ENCODE results near the gene OR2D3. TPM values are rescaled to one million over a fixed set of nuclear protein-coding genes. Genes with fewer than 3 reads are reported as not detected.

OR2D3 gene
- total and polyA plus RNA-seq, 2 of the 13 experiments (the other 11 are each of a cell fraction or from before 2014, with no cell fraction given), result not detected

- TF ChIP-seq ZNF850 (CRISPR knock-in tag; conservative IDR thresholded peaks at IDR 0.05) (no peak), FOXA3 (CRISPR knock-in tag; IDR thresholded peaks at IDR 0.05) (no peak)
These were observed 41.9 kb downstream of the OR2D3 start (continued) for GRCh38 chr11:6962673-6963072.

- H3K79me2 ChIP-seq (ENCODE audit: insufficient read depth, low read length), result no peaks in the 10 kb centered on the region
- no peak overlapping the region for H3K4me2 ChIP-seq (ENCODE audit: low read depth, low read length)
- intact Hi-C loops (cut with micrococcal nuclease; ENCODE audit: unreplicated experiment) (no loop called here), in situ Hi-C loops (cut with HindIII; ENCODE audit: extremely low pct_ligation_motif_present, low pct_unique_long_range_greater_than_20kb) (no loop called here)
- no peak overlapping the region for H3K27ac ChIP-seq (ENCODE audit: extremely low read length, insufficient read depth, low read length)
- H3K9me3 ChIP-seq (ENCODE audit: low read length), result no peaks in the 10 kb centered on the region
- H3K4me3 ChIP-seq (replicated peaks in 1 of 3; ENCODE audit: insufficient read depth in 1 of 3, low read depth in 2 of 3, low read length in 3 of 3), result no peak overlapping the region
- FAIRE-seq (no peak), ATAC-seq (no peak), DNase-seq (ENCODE audit: low spot score) (no peak)
- ChIA-PET CTCF (ENCODE audit: low intra/inter-chr PET ratio, low total read pairs) (no interaction called here), POLR2A (no interaction called here)
- no TSS peak for BruUV-seq (replicated peaks)
- no peaks in the 10 kb centered on the region for H3K36me3 ChIP-seq (replicated peaks in 1 of 2; ENCODE audit: control insufficient read depth in 1 of 2, insufficient read depth in 2 of 2, low read length in 2 of 2)
- no peak overlapping the region for H3K9ac ChIP-seq (ENCODE audit: insufficient read depth, low read depth, low read length)
- H3K27me3 ChIP-seq (ENCODE audit: control insufficient read depth in 1 of 2, insufficient read depth in 2 of 2, low read length in 2 of 2), result no peaks in the 10 kb centered on the region
- WGBS (ENCODE audit: low lambda C conversion rate), result 0% methylated on average over 1 of the region's 1 CpG
- no peak overlapping the region for H2AFZ ChIP-seq (ENCODE audit: low read length)
- H3K4me1 ChIP-seq (ENCODE audit: insufficient read depth, low read length), result peaks cover 10% of the 10 kb centered on the region
- no peaks in the 10 kb centered on the region for H4K20me1 ChIP-seq (ENCODE audit: insufficient read depth, low read length)
- TF ChIP-seq ZNF318 (CRISPR knock-in tag; IDR thresholded peaks at IDR 0.05) (no peak), ZBTB39 (CRISPR knock-in tag; IDR thresholded peaks at IDR 0.05) (no peak), TEAD3 (CRISPR knock-in tag; optimal IDR thresholded peaks at IDR 0.05; ENCODE audit: borderline replicate concordance) (no peak), ZNF451 (CRISPR knock-in tag; IDR thresholded peaks at IDR 0.05) (no peak), RARG (CRISPR knock-in tag; IDR thresholded peaks at IDR 0.05; ENCODE audit: low read depth) (no peak), ZFP90 (CRISPR knock-in tag; IDR thresholded peaks at IDR 0.05; ENCODE audit: borderline replicate concordance) (no peak), ZBTB25 (CRISPR knock-in tag; IDR thresholded peaks at IDR 0.05) (no peak), NFE2L2 (IDR thresholded peaks at IDR 0.05; ENCODE audit: low read length) (no peak), EEA1 (CRISPR knock-in tag; IDR thresholded peaks at IDR 0.05; ENCODE audit: borderline replicate concordance) (no peak), ZNF773 (CRISPR knock-in tag; IDR thresholded peaks at IDR 0.05; ENCODE audit: borderline replicate concordance) (no peak), SPEN (CRISPR knock-in tag; IDR thresholded peaks at IDR 0.05; ENCODE audit: low read depth) (no peak)
These were observed 48.0 kb downstream of the OR2D3 start for GRCh38 chr11:6968816-6969215.
